ENCODE data around the gene DNAH2.

DNA sequence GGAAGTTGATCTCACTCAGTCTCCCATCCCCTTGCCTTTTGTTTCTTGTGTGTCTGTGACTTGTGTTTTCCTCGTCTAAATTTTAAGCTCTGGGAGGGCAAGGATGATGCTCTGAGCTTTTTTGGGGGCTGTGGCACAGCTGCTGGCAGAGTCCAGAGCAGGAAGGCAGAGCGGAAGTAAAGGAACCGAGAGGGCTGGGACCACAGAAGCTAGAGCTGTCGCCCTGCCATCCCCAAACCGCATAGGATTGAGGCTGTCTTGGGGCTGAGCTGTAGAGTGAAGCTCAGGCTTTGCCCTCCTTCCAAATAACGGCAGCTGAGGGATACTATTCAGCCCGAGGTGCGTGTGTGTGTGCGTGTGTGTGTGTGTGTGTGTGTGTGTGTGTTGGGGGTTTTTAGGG is 3.8 kb upstream of the DNAH2 start:
- TF ChIP-seq, protein P1, sequence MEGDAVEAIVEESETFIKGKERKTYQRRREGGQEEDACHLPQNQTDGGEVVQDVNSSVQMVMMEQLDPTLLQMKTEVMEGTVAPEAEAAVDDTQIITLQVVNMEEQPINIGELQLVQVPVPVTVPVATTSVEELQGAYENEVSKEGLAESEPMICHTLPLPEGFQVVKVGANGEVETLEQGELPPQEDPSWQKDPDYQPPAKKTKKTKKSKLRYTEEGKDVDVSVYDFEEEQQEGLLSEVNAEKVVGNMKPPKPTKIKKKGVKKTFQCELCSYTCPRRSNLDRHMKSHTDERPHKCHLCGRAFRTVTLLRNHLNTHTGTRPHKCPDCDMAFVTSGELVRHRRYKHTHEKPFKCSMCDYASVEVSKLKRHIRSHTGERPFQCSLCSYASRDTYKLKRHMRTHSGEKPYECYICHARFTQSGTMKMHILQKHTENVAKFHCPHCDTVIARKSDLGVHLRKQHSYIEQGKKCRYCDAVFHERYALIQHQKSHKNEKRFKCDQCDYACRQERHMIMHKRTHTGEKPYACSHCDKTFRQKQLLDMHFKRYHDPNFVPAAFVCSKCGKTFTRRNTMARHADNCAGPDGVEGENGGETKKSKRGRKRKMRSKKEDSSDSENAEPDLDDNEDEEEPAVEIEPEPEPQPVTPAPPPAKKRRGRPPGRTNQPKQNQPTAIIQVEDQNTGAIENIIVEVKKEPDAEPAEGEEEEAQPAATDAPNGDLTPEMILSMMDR (IDR thresholded peaks at IDR 0.05), result no peak
- no peak for TF ChIP-seq POLR2A (IDR thresholded peaks at IDR 0.05)
- TF ChIP-seq EP300 (IDR thresholded peaks at IDR 0.05), result no peak
- TF ChIP-seq POLR2AphosphoS5 (IDR thresholded peaks at IDR 0.05), result no peak
